ENCODE data around the gene TRIOBP.

Gene TRIOBP

GRCh38 chr22:37820350-37820749, 123.5 kb downstream of the TRIOBP start:
- TF ChIP-seq POLR2AphosphoS5 (IDR thresholded peaks at IDR 0.05; ENCODE audit: borderline replicate concordance, low read depth, low read length) (no peak), FOXP2 (optimal IDR thresholded peaks at IDR 0.05; ENCODE audit: control extremely low read depth, extremely low read length, insufficient read depth) (no peak), EZH2 (IDR thresholded peaks at IDR 0.05) (no peak)
- H3K27ac ChIP-seq: no peak overlapping the region
- no peaks in the 10 kb centered on the region for H3K9me3 ChIP-seq (ENCODE audit: low read depth, low read length)
- no peak overlapping the region for H3K4me3 ChIP-seq
- no peaks in the 10 kb centered on the region for H3K36me3 ChIP-seq (ENCODE audit: insufficient read depth, low read length)
- no peak overlapping the region for H3K9ac ChIP-seq (ENCODE audit: insufficient read length)
- no peak for DNase-seq (ENCODE audit: low read depth, low spot score)

- no peak for TF ChIP-seq EZH2 (IDR thresholded peaks at IDR 0.05)
- TF ChIP-seq POLR2AphosphoS5 (IDR thresholded peaks at IDR 0.05; ENCODE audit: borderline replicate concordance, low read depth, low read length): no peak
- no peak for TF ChIP-seq FOXP2 (optimal IDR thresholded peaks at IDR 0.05; ENCODE audit: control extremely low read depth, extremely low read length, insufficient read depth)
- Histone ChIP-seq H3K4me3 (no peak overlapping the region), H3K9ac (ENCODE audit: insufficient read length) (no peak overlapping the region), H3K27ac (no peak overlapping the region), H3K36me3 (ENCODE audit: insufficient read depth, low read length) (no peaks in the 10 kb centered on the region), H3K9me3 (ENCODE audit: low read depth, low read length) (no peaks in the 10 kb centered on the region)
- no peak for DNase-seq (ENCODE audit: low read depth, low spot score)
These were observed 125.4 kb downstream of the TRIOBP start for GRCh38 chr22:37822079-37822833.

GRCh38 chr22:37823134-37823985, 126.5 kb downstream of the TRIOBP start, which contains the start of gene GALR3:
GALR3 (plus strand) TSS chr22:37823382; CDS start chr22:37823407, 25 bp downstream.
- no peak within 1 kb of the TSS for H3K27ac ChIP-seq
- H3K4me3 ChIP-seq: no peak within 1 kb of the TSS
- TF ChIP-seq EZH2 (IDR thresholded peaks at IDR 0.05): no peak
- no peaks in the 10 kb centered on the region for H3K36me3 ChIP-seq (ENCODE audit: insufficient read depth, low read length)
- no peak within 1 kb of the TSS for H3K9ac ChIP-seq (ENCODE audit: insufficient read length)
- H3K9me3 ChIP-seq (ENCODE audit: low read depth, low read length): no peaks in the 10 kb centered on the region
- DNase-seq (ENCODE audit: low read depth, low spot score): no peak

GRCh38 chr22:37824674-37825641, 128.1 kb downstream of the TRIOBP start:
- Histone ChIP-seq H3K9ac (ENCODE audit: insufficient read length) (no peak overlapping the region), H3K4me3 (no peak overlapping the region)

More at GRCh38 chr22:37824674-37825641, 128.1 kb downstream of the TRIOBP start:
- H3K36me3 ChIP-seq (ENCODE audit: insufficient read depth, low read length): no peaks in the 10 kb centered on the region
- no peak for DNase-seq (ENCODE audit: low read depth, low spot score)
- no peaks in the 10 kb centered on the region for H3K9me3 ChIP-seq (ENCODE audit: low read depth, low read length)
- TF ChIP-seq POLR2AphosphoS5 (IDR thresholded peaks at IDR 0.05; ENCODE audit: borderline replicate concordance, low read depth, low read length) (no peak), EZH2 (IDR thresholded peaks at IDR 0.05) (no peak), FOXP2 (optimal IDR thresholded peaks at IDR 0.05; ENCODE audit: control extremely low read depth, extremely low read length, insufficient read depth) (no peak)
- no peak overlapping the region for H3K27ac ChIP-seq

Measured in SK-N-MC (cell line).